ENCODE data around the gene EMCN.

GRCh38 chr4:100369871-100370270 is 148.0 kb downstream of the EMCN start:
- TF ChIP-seq EZH2 (IDR thresholded peaks at IDR 0.05) (no peak), POLR2AphosphoS5 (IDR thresholded peaks at IDR 0.05; ENCODE audit: borderline replicate concordance, low read depth, low read length) (no peak), FOXP2 (optimal IDR thresholded peaks at IDR 0.05; ENCODE audit: control extremely low read depth, extremely low read length, insufficient read depth) (no peak)

Measured in SK-N-MC (cell line).